ENCODE measurements around the gene CNP. TPM values are rescaled to one million over a fixed set of nuclear protein-coding genes. Genes with fewer than 3 reads are reported as not detected.

Gene CNP
- total and polyA plus RNA-seq, 4 experiments from 2014 or later, result 23.6 to 36.9 (median 33.4) TPM

GRCh38 chr17:42016941-42017865, 50.6 kb downstream of the CNP start, which contains the start of gene DNAJC7:
DNAJC7 (minus strand) TSS chr17:42017439; CDS start chr17:42017416, 23 bp downstream.
- ChIA-PET POLR2A (ENCODE audit: partially characterized antibody) (interaction anchor here (0.5 to 4.4 kb wide), 28 partner anchors 8 to 1351 kb away, joined by 3 to 70 read pairs (median 4); partner anchors contain the start of genes ACLY, CNP, DHX58 and EIF1), CTCF (ENCODE audit: partially characterized antibody) (interaction anchor here (0.6 to 5.7 kb wide), 18 partner anchors 9 to 371 kb away, joined by 3 to 58 read pairs (median 4); partner anchors contain the start of genes CNP, DHX58, KAT2A and KCNH4)
- Mint-ChIP-seq H3K4me3 (peak within 1 kb of the TSS; percentile 98 to 100 (median 99)), H3K27ac (peak within 1 kb of the TSS; percentile 97 to 99 (median 99)), H3K36me3 (peaks cover 0 to 34% of the 10 kb centered on the region in 2 donors), H3K27me3 (no peaks in the 10 kb centered on the region), H3K9me3 (no peaks in the 10 kb centered on the region), H3K4me1 (peaks cover 42 to 78% (median 60%) of the 10 kb centered on the region in 4 donors)
- peaks cover 78% of the 10 kb centered on the region for H3K4me1 ChIP-seq (ENCODE audit: insufficient read depth, low read length)
- DNase-seq, result peak; percentile 88 to 89 (median 88)
- intact Hi-C loops (cut with micrococcal nuclease), result loop anchor here (1.0 to 5.0 kb wide), 4 partner anchors 51 to 1200 kb away; partner anchors contain the start of genes CNP and ODAD4
- peaks cover 2% of the 10 kb centered on the region for H3K36me3 ChIP-seq (ENCODE audit: insufficient read depth, low read length)
- H3K27me3 ChIP-seq (ENCODE audit: insufficient read depth, low read length), result no peaks in the 10 kb centered on the region
- peak within 1 kb of the TSS; percentile 85 to 91 for H3K4me3 ChIP-seq (ENCODE audit: low read length in 2 of 2)
- H3K27ac ChIP-seq (ENCODE audit: low read depth, low read length), result peak within 1 kb of the TSS; percentile 96
- H3K9me3 ChIP-seq (ENCODE audit: control insufficient read depth in 1 of 2, low read length in 2 of 2), result no peaks in the 10 kb centered on the region

GRCh38 chr17:42017866-42018200, 51.2 kb downstream of the CNP start:
- H3K27me3 ChIP-seq (ENCODE audit: insufficient read depth, low read length), result no peaks in the 10 kb centered on the region
- CTCF ChIA-PET (ENCODE audit: partially characterized antibody), result interaction anchor here (0.9 to 5.7 kb wide), 21 partner anchors 8 to 371 kb away, joined by 3 to 58 read pairs (median 4); partner anchors contain the start of genes CNP, DHX58, KAT2A and KCNH4
- intact Hi-C loops (cut with micrococcal nuclease), result loop anchor here (1.0 to 5.0 kb wide), 4 partner anchors 52 to 1201 kb away; partner anchors contain the start of genes CNP and ODAD4
- H3K9me3 Mint-ChIP-seq, result no peaks in the 10 kb centered on the region
- H3K27ac ChIP-seq (ENCODE audit: low read depth, low read length), result peak overlapping the region; percentile 96
- peak overlapping the region; percentile 85 to 91 for H3K4me3 ChIP-seq (ENCODE audit: low read length in 2 of 2)
- DNase-seq, result no peak
- H3K4me3 Mint-ChIP-seq, result peak overlapping the region; percentile 98 to 100 (median 99)
- peaks cover 5% of the 10 kb centered on the region for H3K36me3 ChIP-seq (ENCODE audit: insufficient read depth, low read length)
- POLR2A ChIA-PET (ENCODE audit: partially characterized antibody), result interaction anchor here (0.6 to 4.4 kb wide), 24 partner anchors 10 to 1343 kb away, joined by 3 to 70 read pairs (median 5); partner anchors contain the start of genes ACLY, CNP, DHX58 and EIF1
- peaks cover 39 to 73% (median 57%) of the 10 kb centered on the region in 4 donors for H3K4me1 Mint-ChIP-seq
- H3K36me3 Mint-ChIP-seq, result peaks cover 0 to 38% of the 10 kb centered on the region in 2 donors
- H3K4me1 ChIP-seq (ENCODE audit: insufficient read depth, low read length), result peaks cover 73% of the 10 kb centered on the region
- no peaks in the 10 kb centered on the region for H3K9me3 ChIP-seq (ENCODE audit: control insufficient read depth in 1 of 2, low read length in 2 of 2)
- H3K27ac Mint-ChIP-seq, result peak overlapping the region; percentile 97 to 99 (median 99)
- H3K27me3 Mint-ChIP-seq, result no peaks in the 10 kb centered on the region

- peaks cover 68% of the 10 kb centered on the region for H3K4me1 ChIP-seq (ENCODE audit: insufficient read depth, low read length)
- Mint-ChIP-seq H3K27ac (peak overlapping the region; percentile 97 to 99 (median 99)), H3K27me3 (no peaks in the 10 kb centered on the region), H3K4me3 (peak overlapping the region; percentile 98 to 100 (median 99)), H3K4me1 (peaks cover 35 to 68% (median 52%) of the 10 kb centered on the region in 4 donors), H3K9me3 (no peaks in the 10 kb centered on the region), H3K36me3 (peaks cover 0 to 38% of the 10 kb centered on the region in 2 donors)
- peak overlapping the region in 1 of 2 donors; percentile 91 for H3K4me3 ChIP-seq (ENCODE audit: low read length in 2 of 2)
- ChIA-PET CTCF (ENCODE audit: partially characterized antibody) (interaction anchor here (0.6 to 5.7 kb wide), 18 partner anchors 8 to 387 kb away, joined by 3 to 58 read pairs (median 6); partner anchors contain the start of genes CNP, DHX58 and KAT2A), POLR2A (ENCODE audit: partially characterized antibody) (interaction anchor here (0.6 to 4.4 kb wide), 17 partner anchors 10 to 1200 kb away, joined by 3 to 70 read pairs (median 5); partner anchors contain the start of genes ACLY, CNP, DHX58 and EIF1)
- no peaks in the 10 kb centered on the region for H3K9me3 ChIP-seq (ENCODE audit: control insufficient read depth in 1 of 2, low read length in 2 of 2)
- H3K27ac ChIP-seq (ENCODE audit: low read depth, low read length), result no peak overlapping the region
- no peak for DNase-seq
- peaks cover 7% of the 10 kb centered on the region for H3K36me3 ChIP-seq (ENCODE audit: insufficient read depth, low read length)
- intact Hi-C loops (cut with micrococcal nuclease), result loop anchor here (5.0 kb wide), 1 partner anchor 1201 kb away; no protein-coding TSS in a partner anchor
- no peaks in the 10 kb centered on the region for H3K27me3 ChIP-seq (ENCODE audit: insufficient read depth, low read length)
These were observed 51.7 kb downstream of the CNP start for GRCh38 chr17:42018339-42018738.

GRCh38 chr17:42018988-42019387, 52.4 kb downstream of the CNP start:
- peaks cover 33 to 64% (median 49%) of the 10 kb centered on the region in 4 donors for H3K4me1 Mint-ChIP-seq
- ChIA-PET CTCF (ENCODE audit: partially characterized antibody) (interaction anchor here (0.9 to 5.7 kb wide), 14 partner anchors 7 to 100 kb away, joined by 3 to 58 read pairs (median 6); partner anchors contain the start of genes CNP, DHX58, KAT2A and ODAD4), POLR2A (ENCODE audit: partially characterized antibody) (interaction anchor here (1.3 to 4.4 kb wide), 7 partner anchors 52 to 115 kb away, joined by 3 to 70 read pairs (median 19); partner anchors contain the start of genes ACLY, CNP and DHX58)
- H3K9me3 Mint-ChIP-seq, result no peaks in the 10 kb centered on the region
- peak overlapping the region in 6 of 7 donors; percentile 37 to 87 (median 68) for H3K27ac Mint-ChIP-seq
- peaks cover 62% of the 10 kb centered on the region for H3K4me1 ChIP-seq (ENCODE audit: insufficient read depth, low read length)
- no peaks in the 10 kb centered on the region for H3K27me3 ChIP-seq (ENCODE audit: insufficient read depth, low read length)
- H3K27me3 Mint-ChIP-seq, result no peaks in the 10 kb centered on the region
- peaks cover 14% of the 10 kb centered on the region for H3K36me3 ChIP-seq (ENCODE audit: insufficient read depth, low read length)
- intact Hi-C loops (cut with micrococcal nuclease), result loop anchor here (5.0 kb wide), 1 partner anchor 1202 kb away; no protein-coding TSS in a partner anchor
- H3K27ac ChIP-seq (ENCODE audit: low read depth, low read length), result no peak overlapping the region
- no peaks in the 10 kb centered on the region for H3K9me3 ChIP-seq (ENCODE audit: control insufficient read depth in 1 of 2, low read length in 2 of 2)
- no peak for DNase-seq
- peak overlapping the region; percentile 57 to 100 (median 87) for H3K4me3 Mint-ChIP-seq
- H3K4me3 ChIP-seq (ENCODE audit: low read length in 2 of 2), result no peak overlapping the region
- peaks cover 0 to 43% of the 10 kb centered on the region in 2 donors for H3K36me3 Mint-ChIP-seq

- H3K27me3 ChIP-seq (ENCODE audit: insufficient read depth, low read length), result no peaks in the 10 kb centered on the region
- H3K4me1 Mint-ChIP-seq, result peaks cover 34 to 66% (median 50%) of the 10 kb centered on the region in 4 donors
- POLR2A ChIA-PET (ENCODE audit: partially characterized antibody), result interaction anchor here (0.6 to 3.2 kb wide), 17 partner anchors 20 to 369 kb away, joined by 3 to 27 read pairs (median 4); partner anchors contain the start of genes ACLY, CNP, DHX58 and EIF1
- CTCF ChIA-PET (ENCODE audit: partially characterized antibody), result interaction anchor here (0.8 to 5.7 kb wide), 16 partner anchors 9 to 155 kb away, joined by 3 to 58 read pairs (median 4); partner anchors contain the start of genes CNP, DHX58, KAT2A and ODAD4
- intact Hi-C loops (cut with micrococcal nuclease), result loop anchor here (1.0 to 5.0 kb wide), 2 partner anchors 136 to 1202 kb away; no protein-coding TSS in a partner anchor
- H3K9me3 Mint-ChIP-seq, result no peaks in the 10 kb centered on the region
- H3K27me3 Mint-ChIP-seq, result no peaks in the 10 kb centered on the region
- peaks cover 17% of the 10 kb centered on the region for H3K36me3 ChIP-seq (ENCODE audit: insufficient read depth, low read length)
- peak; percentile 90 to 96 (median 90) for DNase-seq
- peak within 1 kb of the TSS; percentile 84 for H3K27ac ChIP-seq (ENCODE audit: low read depth, low read length)
- peak within 1 kb of the TSS; percentile 44 to 79 for H3K4me3 ChIP-seq (ENCODE audit: low read length in 2 of 2)
- no peaks in the 10 kb centered on the region for H3K9me3 ChIP-seq (ENCODE audit: control insufficient read depth in 1 of 2, low read length in 2 of 2)
- H3K36me3 Mint-ChIP-seq, result peaks cover 2 to 50% of the 10 kb centered on the region in 2 donors
- H3K4me1 ChIP-seq (ENCODE audit: insufficient read depth, low read length), result peaks cover 54% of the 10 kb centered on the region
- H3K27ac Mint-ChIP-seq, result peak within 1 kb of the TSS; percentile 79 to 93 (median 88)
- peak within 1 kb of the TSS; percentile 88 to 100 (median 96) for H3K4me3 Mint-ChIP-seq
These were observed 53.2 kb downstream of the CNP start, which contains the start of gene NKIRAS2 for GRCh38 chr17:42019509-42020404. NKIRAS2 (plus strand) TSS chr17:42020090; CDS start chr17:42021578, 1,488 bp downstream.
